Embryonic facial prominence (tissue), 1 donor: Measurements from ENCODE around the gene HOXC6.
"Not testable (repeated sequence)": the region's sequence is repeated elsewhere in the genome, so short reads cannot be mapped to it uniquely, and the experiment has no call there.

ENCODE experiments used
- DNase-seq: peaks from one replicate; pipeline ENCODE4 v3.0.0-alpha.2; 2016; ENCODE audit errors: extremely low spot score

Gene HOXC6

DNA sequence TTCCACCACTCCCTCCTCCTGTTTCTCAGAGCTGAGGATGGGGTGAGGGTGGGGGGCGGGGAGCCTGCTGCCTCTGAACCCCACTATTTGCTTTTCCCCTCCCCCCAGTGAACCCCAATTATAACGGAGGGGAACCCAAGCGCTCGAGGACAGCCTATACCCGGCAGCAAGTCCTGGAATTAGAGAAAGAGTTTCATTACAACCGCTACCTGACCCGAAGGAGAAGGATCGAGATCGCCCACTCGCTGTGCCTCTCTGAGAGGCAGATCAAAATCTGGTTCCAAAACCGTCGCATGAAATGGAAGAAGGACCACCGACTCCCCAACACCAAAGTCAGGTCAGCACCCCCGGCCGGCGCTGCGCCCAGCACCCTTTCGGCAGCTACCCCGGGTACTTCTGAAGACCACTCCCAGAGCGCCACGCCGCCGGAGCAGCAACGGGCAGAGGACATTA is 26.5 kb downstream of the HOXC6 start:
- DNase-seq: no peak

DNA sequence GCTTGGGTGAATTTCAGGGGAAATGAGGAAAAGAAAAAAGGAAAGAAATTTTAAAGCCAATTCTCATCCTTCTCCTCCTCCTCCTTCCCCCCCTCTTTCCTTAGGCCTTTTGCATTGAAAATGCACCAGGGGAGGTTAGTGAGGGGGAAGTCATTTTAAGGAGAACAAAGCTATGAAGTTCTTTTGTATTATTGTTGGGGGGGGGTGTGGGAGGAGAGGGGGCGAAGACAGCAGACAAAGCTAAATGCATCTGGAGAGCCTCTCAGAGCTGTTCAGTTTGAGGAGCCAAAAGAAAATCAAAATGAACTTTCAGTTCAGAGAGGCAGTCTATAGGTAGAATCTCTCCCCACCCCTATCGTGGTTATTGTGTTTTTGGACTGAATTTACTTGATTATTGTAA is 27.3 kb downstream of the HOXC6 start:
- no peak for DNase-seq

DNA sequence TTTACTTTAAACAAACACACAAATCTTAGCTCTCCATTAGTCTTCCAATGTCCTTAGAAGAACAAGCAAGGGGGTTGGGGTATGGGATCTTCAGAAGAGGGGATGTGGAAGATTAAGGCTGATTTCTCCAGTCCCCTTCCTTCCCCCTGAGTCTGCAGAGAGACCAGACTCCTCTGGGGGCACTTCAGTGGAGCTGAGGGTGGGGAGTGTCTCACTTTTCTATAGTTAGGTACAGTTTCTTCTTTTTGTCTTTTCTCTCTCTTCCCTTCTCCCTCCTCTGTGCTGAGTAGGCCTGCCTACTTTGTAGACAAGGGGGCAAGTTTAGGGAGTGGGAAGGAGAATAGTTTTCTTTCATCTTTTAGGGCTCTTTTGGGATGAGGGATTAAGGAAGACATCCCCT is 27.9 kb downstream of the HOXC6 start:
- no peak for DNase-seq

DNA sequence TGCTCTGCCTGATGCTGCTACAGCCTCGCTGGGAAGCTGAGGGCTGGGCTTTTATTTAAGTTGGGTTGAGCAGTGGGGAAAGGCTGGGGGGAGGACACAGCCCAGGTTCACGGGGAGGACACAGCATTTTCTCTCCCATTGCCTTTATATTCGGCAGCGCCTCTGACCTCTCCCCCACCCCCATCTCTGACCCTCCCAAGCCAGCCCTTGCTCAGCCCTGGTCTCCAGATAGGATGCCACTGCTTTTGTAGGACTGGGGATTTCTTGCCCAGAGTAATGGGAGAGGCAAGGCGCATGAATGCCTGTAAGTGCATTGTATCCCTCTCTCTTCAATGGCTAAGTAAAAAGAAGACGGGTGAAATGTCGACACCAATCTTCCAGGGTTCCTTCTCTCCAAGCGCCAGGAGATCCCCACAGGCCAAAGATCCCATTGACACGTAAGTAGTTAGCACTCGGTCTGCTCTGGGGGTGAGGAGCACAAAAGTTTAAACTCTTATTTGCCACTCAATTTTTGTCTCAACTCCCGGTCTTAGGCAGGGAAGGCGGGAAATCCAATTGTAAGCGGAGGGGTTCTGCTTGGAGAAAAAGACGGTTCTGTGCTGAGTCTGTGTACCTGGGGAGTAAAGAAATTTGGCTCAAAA is 30.0 kb downstream of the HOXC6 start:
- no peak for DNase-seq

DNA sequence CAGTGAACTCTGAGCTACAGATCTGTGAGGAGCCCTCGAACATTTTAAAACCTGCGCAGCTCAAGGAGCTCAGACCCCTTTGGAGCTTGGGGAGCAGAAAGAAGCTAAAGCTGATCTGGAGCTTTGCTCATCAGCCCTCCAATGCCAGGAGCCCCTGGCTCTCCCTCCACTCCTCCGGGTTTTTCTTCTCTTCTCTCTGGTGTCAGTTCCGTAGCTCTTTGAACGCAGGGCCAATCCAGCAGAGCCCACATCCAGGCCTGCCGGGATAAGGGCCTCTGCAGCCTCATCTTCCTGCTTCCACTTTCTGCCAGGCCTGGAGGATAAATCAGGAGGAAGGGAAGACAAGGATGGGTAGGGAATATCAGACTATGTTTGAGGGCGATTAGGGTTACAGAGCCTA is 31.4 kb downstream of the HOXC6 start:
- no peak for DNase-seq

DNA sequence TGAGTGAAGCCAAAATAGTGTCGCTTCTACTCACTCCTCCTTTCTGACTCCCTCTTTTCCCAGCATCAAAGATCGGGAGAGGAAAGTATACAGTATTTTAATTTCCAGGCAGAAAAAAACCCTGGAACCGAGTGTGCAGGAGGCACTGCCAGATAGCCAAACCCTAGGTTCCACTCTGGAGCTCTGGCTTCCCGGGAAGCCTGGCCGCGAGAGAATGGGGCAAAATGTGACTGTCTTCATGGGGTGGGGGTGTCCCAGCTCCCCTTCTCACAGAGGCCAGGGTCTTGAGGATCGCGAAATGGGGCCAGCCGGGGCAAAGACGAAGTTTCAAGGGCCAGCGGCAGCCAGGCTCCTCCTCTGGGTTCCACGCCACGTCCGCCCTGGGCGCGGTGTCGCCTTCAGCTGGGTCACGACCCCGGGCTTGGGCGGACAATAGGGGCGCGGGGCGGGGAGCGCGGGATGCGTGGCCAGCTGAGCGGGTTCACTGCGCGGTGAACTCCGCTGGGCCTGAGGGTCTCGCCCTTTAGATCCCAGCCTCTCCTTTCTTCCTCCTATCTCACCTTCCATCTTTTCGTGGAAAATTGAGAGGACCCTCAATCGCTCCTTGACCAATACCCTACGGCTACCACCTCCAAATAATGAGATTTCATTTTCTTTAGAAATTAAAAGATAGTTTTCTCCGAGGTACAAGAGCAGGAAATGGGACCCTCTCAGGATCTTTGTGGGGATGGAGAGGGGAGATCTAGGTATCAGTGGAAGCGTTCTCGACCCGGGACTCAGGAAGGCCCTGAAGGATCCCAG is 32.1 kb downstream of the HOXC6 start:
- DNase-seq: no peak

DNA sequence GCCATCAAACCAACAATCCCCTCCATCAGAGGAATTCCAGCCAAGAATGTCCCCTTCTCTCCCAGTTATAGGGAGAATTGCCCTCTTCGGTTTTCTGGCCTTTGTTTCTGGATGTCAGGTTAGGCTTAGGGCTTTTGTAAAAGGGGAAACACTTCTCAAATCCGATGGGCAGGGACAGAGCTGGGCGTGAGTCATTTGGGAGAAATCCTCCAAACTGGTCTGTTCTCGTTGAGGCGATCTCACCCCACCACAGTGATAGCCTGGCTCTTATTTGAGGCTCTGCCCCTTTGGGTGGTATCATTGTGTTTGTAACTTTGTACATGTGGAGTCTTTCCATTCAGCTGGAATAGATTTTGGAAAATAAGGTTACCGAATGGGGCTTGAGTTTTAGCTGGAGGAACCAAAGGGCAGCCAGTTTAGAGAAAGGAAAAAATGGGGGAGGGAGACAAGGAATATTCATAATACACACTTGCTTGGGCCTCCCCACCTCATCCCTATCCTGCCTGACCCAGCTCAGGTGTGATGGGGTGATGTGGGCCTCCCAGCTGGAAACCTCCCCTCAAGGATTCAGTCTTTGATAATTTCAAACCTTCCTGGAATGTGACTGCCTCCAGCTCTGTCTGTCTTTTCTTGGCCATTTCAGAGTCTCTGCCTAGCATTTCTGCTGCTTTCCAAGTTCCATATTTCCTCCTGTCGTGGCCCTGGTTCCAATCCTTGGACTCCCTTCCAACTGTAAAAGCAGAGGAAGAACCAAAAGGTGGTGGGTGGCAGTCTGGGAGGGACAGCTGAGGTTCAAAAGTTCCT is 32.9 kb downstream of the HOXC6 start:
- DNase-seq: no peak

DNA sequence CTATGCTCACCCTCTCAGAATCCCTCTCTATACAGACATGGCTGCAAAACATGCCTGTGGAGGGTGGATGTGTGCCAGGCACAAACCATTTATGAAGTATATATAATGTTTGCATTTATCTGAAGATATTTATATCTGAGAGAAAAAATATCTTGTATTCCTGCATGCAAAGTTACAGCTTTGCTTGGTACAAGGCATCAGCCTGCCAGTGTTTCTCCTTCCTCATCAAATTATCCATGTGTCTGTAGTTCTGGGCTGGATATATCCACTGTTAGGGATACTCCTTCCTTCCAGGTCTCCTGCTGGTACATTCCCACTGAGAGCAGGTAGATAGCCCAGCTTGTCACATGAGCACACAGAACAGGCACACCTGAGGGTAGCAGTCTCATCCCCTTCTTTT is 37.4 kb downstream of the HOXC6 start:
- no peak for DNase-seq

DNA sequence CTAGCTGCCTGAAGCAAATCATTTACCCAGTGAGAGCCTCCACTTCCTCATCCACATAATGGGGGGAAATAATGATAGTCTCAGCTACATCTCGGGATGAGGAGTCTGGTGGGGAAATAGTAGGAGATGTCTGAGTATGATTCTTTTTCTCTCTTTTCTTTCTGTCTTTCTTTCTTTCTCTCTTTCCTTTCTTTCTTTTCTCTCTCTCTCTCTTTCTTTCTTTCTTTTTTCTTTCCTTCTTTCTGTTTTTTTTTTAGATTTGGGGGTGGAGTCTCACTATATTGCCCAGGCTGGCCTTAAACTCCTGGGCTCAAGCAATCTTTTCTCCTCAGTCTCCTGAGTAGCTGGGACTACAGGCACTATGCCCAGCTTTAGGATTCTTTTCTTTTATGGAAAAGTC is 38.2 kb downstream of the HOXC6 start:
- DNase-seq: no peak

DNA sequence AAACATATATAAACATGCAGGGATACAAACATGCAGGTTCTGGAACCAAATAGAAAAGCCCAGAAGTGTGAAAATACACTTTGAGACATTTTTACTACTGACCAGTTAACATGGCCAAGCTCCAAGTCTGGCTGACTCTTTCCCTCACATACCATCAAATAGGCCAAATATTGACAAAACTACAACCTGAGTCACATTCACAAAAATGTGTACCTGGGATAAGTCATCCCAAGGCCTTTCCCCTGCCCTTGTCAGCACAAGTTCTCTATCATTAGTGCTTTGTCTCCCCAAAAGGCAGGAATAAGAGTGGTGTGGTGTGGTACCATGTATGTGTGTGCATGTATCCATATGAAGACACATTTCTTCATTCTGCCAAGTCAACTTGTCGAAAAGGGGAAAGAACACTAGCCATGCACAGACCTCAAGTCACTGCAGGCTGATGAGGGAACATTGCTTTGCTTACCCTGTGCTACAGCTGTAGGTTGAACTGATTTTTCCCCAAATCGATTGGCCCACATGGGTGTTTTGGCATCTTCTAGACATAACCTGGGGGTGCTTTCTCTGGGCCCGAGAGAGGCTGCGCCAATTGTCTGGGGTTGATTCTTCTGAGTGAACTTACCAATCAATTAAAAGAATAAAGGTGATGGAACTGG is 40.3 kb downstream of the HOXC6 start:
- no peak for DNase-seq

DNA sequence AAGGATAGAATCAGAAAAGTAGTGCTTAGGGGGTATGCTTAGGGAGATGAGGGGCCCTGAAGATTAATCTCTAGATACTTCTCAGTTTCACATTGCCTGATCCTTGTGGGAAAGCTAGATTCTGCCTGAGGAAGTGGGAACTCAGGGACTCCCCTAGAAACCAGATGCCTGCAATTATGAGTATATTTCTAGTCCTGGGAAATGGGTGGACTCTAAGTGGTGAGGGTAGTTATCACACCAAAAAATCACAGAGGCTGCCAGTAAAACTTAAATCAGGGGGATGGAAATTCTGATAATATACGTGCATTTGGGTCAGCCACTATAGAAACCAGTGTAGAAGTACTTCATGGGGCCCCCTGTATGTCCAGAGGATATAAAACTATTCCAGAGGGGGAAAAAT is 43.7 kb downstream of the HOXC6 start:
- DNase-seq: no peak

DNA sequence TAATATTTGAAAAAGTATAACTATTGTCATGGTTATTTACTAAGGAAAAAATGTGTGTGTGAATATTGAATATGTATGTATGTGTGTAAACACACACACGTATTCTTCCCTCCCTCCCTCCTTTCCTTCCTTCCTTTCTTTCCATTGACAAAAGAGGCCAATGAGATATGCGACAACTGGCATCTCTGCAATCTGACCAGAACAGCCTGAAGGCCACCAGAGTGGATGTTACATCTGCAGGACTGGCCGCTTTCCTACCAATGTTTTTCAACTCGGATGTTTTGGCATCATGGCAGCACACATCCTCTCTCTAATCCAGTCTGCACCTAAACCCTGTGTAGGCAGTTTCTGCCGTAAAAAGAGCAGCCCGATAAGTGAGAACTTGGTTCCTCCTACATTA is 46.1 kb downstream of the HOXC6 start:
- no peak for DNase-seq

DNA sequence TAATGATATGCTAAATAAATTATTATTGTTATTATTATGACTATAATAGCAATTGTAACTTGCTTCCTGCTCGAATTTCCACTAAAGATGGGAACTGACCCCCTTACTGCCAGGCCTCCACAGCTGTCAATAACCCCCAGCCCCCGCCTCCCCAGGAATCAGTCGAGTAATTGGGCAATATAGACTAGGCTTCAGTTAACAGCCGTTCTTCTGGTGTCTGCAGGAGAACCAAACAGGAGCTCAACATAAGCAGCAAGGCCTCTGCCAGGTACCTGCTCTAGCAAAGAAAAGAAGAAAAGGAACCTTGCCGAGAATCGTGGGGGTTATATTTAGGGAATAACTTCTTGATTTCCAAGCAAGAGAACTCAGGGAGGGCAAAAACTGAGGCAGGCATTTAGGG is 47.2 kb downstream of the HOXC6 start:
- DNase-seq: no peak

DNA sequence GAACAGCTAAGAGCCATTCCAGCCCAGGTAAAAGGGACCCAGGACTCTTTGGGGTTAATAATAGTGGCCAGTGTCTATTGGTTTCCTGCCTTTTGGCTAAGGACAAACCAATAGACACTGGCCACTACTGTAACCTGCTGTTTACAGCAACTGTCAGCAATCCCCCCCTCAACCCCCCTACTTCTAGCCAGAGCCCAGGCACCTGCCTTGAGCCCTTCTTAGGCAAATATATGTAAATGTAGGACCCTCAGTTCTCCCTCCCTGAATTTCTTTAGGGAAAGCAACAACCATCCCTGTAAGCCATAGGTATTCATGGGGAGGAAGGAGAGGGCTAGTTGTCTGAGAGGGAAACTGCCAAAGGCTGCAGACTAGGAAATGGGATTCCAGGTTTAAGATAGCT is 47.7 kb downstream of the HOXC6 start:
- no peak for DNase-seq

DNA sequence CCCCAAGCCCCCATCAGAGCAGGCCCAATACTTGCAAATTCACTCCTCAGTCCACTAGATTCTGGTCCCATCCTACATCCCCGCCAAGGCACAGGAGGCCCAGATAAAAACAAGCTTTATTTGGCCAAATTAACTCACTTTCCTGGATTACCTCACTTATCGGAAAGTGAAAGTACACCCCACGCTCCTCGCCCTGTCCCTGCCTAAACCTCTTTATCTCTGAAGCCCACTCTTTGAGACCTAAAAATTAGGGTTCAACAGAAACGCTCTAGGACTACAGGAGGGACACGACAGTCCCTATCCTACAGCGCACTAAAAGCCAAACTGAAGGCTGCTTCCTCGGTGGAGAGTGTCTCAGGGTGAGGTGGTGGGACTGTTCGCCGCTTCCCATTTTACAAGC is 49.6 kb downstream of the HOXC6 start:
- not testable (repeated sequence) for DNase-seq

DNA sequence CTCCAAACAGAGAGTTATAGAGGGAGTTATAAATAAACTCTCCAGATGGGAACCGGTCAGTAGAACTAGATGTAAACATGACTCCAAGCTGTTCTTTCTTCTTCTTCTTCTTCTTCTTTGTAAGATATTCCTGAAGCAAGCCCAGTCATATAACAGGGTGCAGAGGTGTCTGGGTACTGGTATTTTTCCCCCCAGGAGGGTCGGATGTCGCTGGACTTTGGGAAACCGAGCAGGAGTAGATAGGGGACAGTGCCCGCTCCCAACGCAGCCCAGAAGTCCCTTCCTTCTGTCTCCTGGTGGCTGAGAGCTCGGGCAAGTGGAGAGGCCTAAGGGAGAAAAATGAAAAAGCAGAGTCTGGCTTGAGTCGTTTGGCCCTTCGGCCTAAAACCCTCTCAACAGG is 50.9 kb downstream of the HOXC6 start:
- DNase-seq: not testable (repeated sequence)
